HL-60 (cell line): ENCODE measurements around the gene ABCA9.

Source experiments
- CTCF ChIP-seq: IDR thresholded peaks from one replicate; pipeline ENCODE4 v1.5.1; 2011; ENCODE audit warnings: low read length, control low read depth, inconsistent platforms; ENCODE audit not compliant: insufficient read depth
- POLR2AphosphoS5 ChIP-seq: IDR thresholded peaks from 2 replicates; pipeline ENCODE4 v1.6.1; 2012; ENCODE audit warnings: low read depth

GRCh38 chr17:69066482-69066881, 5.8 kb upstream of the ABCA9 start:
- TF ChIP-seq CTCF (no peak), POLR2AphosphoS5 (no peak)
